ENCODE results near the gene TAAR2. TPM values are rescaled to one million over a fixed set of nuclear protein-coding genes. Genes with fewer than 3 reads are reported as not detected.
"Not testable (repeated sequence)": the region's sequence is repeated elsewhere in the genome, so short reads cannot be mapped to it uniquely, and the experiment has no call there.

Gene TAAR2
- total RNA-seq, 4 donors from 2014 or later: not detected

GRCh38 chr6:132650429-132650828, 26.4 kb upstream of the TAAR2 start:
- no peaks in the 10 kb centered on the region for H3K27me3 ChIP-seq
- H3K4me3 ChIP-seq: no peak overlapping the region
- no peaks in the 10 kb centered on the region for H3K36me3 ChIP-seq
- no peaks in the 10 kb centered on the region for H3K4me1 ChIP-seq
- no peaks in the 10 kb centered on the region for H3K9me3 ChIP-seq
- H3K27ac ChIP-seq: no peak overlapping the region
- TF ChIP-seq EP300 (IDR thresholded peaks at IDR 0.05): no peak
- no peak for DNase-seq (ENCODE audit: low spot score in 2 of 2)
- WGBS: 98% methylated on average over 1 of the region's 1 CpG

DNA sequence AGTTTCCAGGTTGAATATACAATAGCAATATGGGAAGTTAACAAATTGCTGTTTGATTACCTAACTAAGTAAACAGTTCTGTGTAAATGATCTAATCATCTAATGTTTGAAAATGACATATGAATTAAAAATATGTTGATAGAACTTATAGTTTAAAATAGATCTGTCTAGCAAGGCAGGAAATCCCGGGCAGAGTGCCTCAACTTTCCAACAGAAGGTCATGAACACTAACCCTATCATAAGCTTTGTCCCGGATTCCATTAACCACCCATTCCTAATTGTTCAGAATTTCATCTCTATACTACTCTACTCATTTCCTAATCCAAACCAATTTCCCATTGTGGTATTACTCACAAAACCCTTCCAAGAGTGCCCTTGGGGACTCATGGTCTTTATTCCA, 24.8 kb upstream of the TAAR2 start:
- 67% methylated on average over 2 of the region's 2 CpGs for WGBS

DNA sequence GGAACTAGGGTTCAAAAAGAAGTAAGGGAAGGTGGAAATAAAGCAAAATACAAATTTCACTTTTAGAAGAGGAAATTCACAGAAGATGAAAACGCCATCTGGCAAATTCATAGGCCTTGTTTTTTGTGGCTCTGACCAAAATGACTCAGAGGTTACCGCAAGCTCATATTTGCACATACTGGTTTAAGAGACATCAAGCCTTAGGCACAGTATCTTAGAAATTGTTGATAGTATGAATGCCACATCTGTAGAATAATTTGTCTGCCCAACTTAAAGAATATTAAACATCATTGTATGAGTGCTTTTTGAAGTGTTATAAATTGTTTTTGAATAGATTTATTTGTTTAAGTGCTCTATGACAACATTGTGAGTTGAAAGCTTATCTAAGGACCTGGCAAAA, 24.3 kb upstream of the TAAR2 start:
- Histone ChIP-seq H3K9me3 (no peaks in the 10 kb centered on the region), H3K27ac (no peak overlapping the region), H3K36me3 (no peaks in the 10 kb centered on the region), H3K4me3 (no peak overlapping the region), H3K4me1 (no peaks in the 10 kb centered on the region), H3K27me3 (no peaks in the 10 kb centered on the region)
- WGBS: 54% methylated on average over 2 of the region's 2 CpGs
- no peak for TF ChIP-seq POLR2AphosphoS5 (IDR thresholded peaks at IDR 0.05)
- no peak for TF ChIP-seq EP300 (IDR thresholded peaks at IDR 0.05)
- TF ChIP-seq CTCF (IDR thresholded peaks at IDR 0.05): no peak
- no peak for TF ChIP-seq POLR2A (IDR thresholded peaks at IDR 0.05)
- no peak for DNase-seq (ENCODE audit: low spot score in 2 of 2)

More for the DNA sequence above, 24.8 kb upstream of the TAAR2 start:
- Histone ChIP-seq H3K27me3 (no peaks in the 10 kb centered on the region), H3K9me3 (no peaks in the 10 kb centered on the region), H3K36me3 (no peaks in the 10 kb centered on the region), H3K27ac (no peak overlapping the region), H3K4me1 (no peaks in the 10 kb centered on the region), H3K4me3 (no peak overlapping the region)
- DNase-seq (ENCODE audit: low spot score in 2 of 2): no peak
- TF ChIP-seq CTCF (IDR thresholded peaks at IDR 0.05) (no peak), POLR2A (IDR thresholded peaks at IDR 0.05) (no peak), POLR2AphosphoS5 (IDR thresholded peaks at IDR 0.05) (no peak)

DNA sequence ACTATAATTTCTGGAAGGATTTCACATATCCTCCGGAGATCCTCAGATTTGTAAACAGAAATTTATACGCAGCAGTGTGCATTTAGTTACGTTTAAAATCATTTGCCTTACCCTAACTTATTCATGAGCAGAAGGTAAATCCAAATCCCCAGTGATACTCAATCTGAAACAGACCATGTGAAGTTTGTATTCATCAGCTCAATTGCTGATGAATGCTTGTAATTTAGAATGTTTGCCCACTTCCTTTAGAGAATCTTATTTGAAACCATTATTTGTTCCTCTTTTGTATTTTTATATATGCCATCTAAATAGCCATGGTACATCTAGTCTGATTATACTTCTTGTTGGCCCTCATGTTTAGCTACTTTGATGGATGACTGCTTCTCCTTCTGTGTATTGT, 19.5 kb upstream of the TAAR2 start:
- H3K4me1 ChIP-seq: no peaks in the 10 kb centered on the region
- no peaks in the 10 kb centered on the region for H3K9me3 ChIP-seq
- H3K4me3 ChIP-seq: no peak overlapping the region
- no peak overlapping the region for H3K27ac ChIP-seq
- DNase-seq (ENCODE audit: low spot score in 2 of 2): no peak
- WGBS: 83% methylated on average over 3 of the region's 3 CpGs
- no peaks in the 10 kb centered on the region for H3K36me3 ChIP-seq
- H3K27me3 ChIP-seq: no peaks in the 10 kb centered on the region
- TF ChIP-seq CTCF (IDR thresholded peaks at IDR 0.05): no peak
- TF ChIP-seq POLR2A (IDR thresholded peaks at IDR 0.05): no peak
- no peak for TF ChIP-seq EP300 (IDR thresholded peaks at IDR 0.05)
- TF ChIP-seq POLR2AphosphoS5 (IDR thresholded peaks at IDR 0.05): no peak

- H3K27me3 ChIP-seq: peaks cover 11% of the 10 kb centered on the region
- not testable (repeated sequence) for H3K9me3 ChIP-seq; H3K4me1 ChIP-seq; H3K36me3 ChIP-seq; H3K4me3 ChIP-seq; H3K27ac ChIP-seq; DNase-seq (ENCODE audit: low spot score in 2 of 2)
- WGBS: 82% methylated on average over 1 of the region's 1 CpG
These were observed 13.1 kb upstream of the TAAR2 start for GRCh38 chr6:132637135-132637534.

- H3K4me3 ChIP-seq; H3K4me1 ChIP-seq; DNase-seq (ENCODE audit: low spot score in 2 of 2); H3K27ac ChIP-seq; H3K9me3 ChIP-seq; H3K36me3 ChIP-seq: not testable (repeated sequence)
- 92% methylated on average over 3 of the region's 3 CpGs for WGBS
- peaks cover 11% of the 10 kb centered on the region for H3K27me3 ChIP-seq
These were observed 11.8 kb upstream of the TAAR2 start for GRCh38 chr6:132635906-132636305.

DNA sequence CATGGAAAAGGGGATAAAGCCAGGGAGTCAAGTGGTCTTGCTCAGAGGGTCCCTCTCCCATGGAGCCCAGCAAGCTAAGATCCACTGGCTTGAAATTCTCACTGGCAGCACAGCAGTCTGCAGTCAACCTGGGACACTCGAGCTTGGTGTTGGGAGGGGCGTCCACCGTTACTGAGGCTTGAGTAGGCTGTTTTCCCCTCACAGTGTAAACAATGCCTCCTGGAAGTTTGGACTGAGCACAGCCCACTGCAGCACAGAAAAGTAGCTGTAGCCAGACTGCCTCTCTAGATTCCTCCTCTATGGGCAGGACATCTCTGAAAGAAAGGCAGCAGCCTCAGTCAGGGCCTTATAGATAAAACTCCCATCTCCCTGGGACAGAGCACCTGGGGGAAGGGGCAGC, 11.2 kb upstream of the TAAR2 start:
- H3K4me3 ChIP-seq; H3K36me3 ChIP-seq; H3K27ac ChIP-seq; H3K4me1 ChIP-seq; H3K9me3 ChIP-seq; DNase-seq (ENCODE audit: low spot score in 2 of 2): not testable (repeated sequence)
- peaks cover 11% of the 10 kb centered on the region for H3K27me3 ChIP-seq
- WGBS: 43% methylated on average over 3 of the region's 3 CpGs
